RWPE2 (cell line): Measurements from ENCODE around the gene CERS1.
A peak's percentile ranks its signal among the peaks of the same experiment; 100 is the strongest.

Source experiments
- ATAC-seq: fragments of 200-7000 bp; cut with Tn5 transposase; 3 replicates; pipeline ENCODE4 v1.9.1; 2021; ENCODE audit warnings: low read depth
- DNase-seq: peaks from one replicate; pipeline ENCODE4 v3.0.0-alpha.2; 2020; ENCODE audit warnings: low spot score
- H3K27ac ChIP-seq: fragments of 450-650 bp; 2 replicates; pipeline ENCODE4 v1.5.1; 2017; ENCODE audit warnings: mild to moderate bottlenecking; ENCODE audit not compliant: poor library complexity, severe bottlenecking
- H3K27me3 ChIP-seq: fragments of 250-450 bp; sonication (Bioruptor Pico); 2 replicates; pipeline ENCODE4 v1.5.1; 2021; ENCODE audit warnings: mild to moderate bottlenecking, moderate library complexity; ENCODE audit not compliant: insufficient read depth, poor library complexity, severe bottlenecking
- H3K36me3 ChIP-seq: fragments of 250-450 bp; sonication (Bioruptor Pico); 2 replicates; pipeline ENCODE4 v1.5.1; 2020; ENCODE audit warnings: low read depth, mild to moderate bottlenecking, moderate library complexity
- H3K4me1 ChIP-seq: fragments of 250-450 bp; sonication (Bioruptor Pico); 2 replicates; pipeline ENCODE4 v1.5.1; 2021; ENCODE audit warnings: mild to moderate bottlenecking, moderate library complexity; ENCODE audit not compliant: insufficient read depth, poor library complexity, severe bottlenecking
- H3K4me3 ChIP-seq: fragments of 250-450 bp; sonication (Bioruptor Pico); 2 replicates; pipeline ENCODE4 v1.5.1; 2021; ENCODE audit warnings: mild to moderate bottlenecking, moderate library complexity; ENCODE audit not compliant: severe bottlenecking
- H3K9me3 ChIP-seq: fragments of 250-450 bp; sonication (Bioruptor Pico); 2 replicates; pipeline ENCODE4 v1.5.1; 2021; ENCODE audit warnings: mild to moderate bottlenecking, moderate library complexity; ENCODE audit not compliant: severe bottlenecking
- CTCF ChIP-seq: fragments of 450-650 bp; IDR thresholded peaks from one replicate; pipeline ENCODE4 v1.5.1; 2017; ENCODE audit warnings: mild to moderate bottlenecking, moderate library complexity; ENCODE audit not compliant: poor library complexity, severe bottlenecking

CERS1 gene

GRCh38 chr19:18906605-18907519 lies 10.9 kb upstream of the CERS1 start:
- Histone ChIP-seq H3K27ac (no peak overlapping the region), H3K36me3 (peaks cover 14% of the 10 kb centered on the region), H3K4me3 (no peak overlapping the region), H3K4me1 (no peaks in the 10 kb centered on the region), H3K9me3 (no peaks in the 10 kb centered on the region), H3K27me3 (no peaks in the 10 kb centered on the region)
- TF ChIP-seq CTCF = no peak
- ATAC-seq (no peak), DNase-seq (peak; percentile 60)

- no peak overlapping the region for H3K4me3 ChIP-seq
- H3K27ac ChIP-seq = no peak overlapping the region
- H3K27me3 ChIP-seq = no peaks in the 10 kb centered on the region
- H3K4me1 ChIP-seq = no peaks in the 10 kb centered on the region
- no peak for TF ChIP-seq CTCF
- DNase-seq = no peak
- no peaks in the 10 kb centered on the region for H3K9me3 ChIP-seq
- peaks cover 9% of the 10 kb centered on the region; the same call in 1 of the 2 replicates for H3K36me3 ChIP-seq
- no peak for ATAC-seq
Measured at GRCh38 chr19:18905513-18906236, 9.7 kb upstream of the CERS1 start.

- DNase-seq = no peak
- H3K27ac ChIP-seq = no peak overlapping the region
- no peak for TF ChIP-seq CTCF
- no peaks in the 10 kb centered on the region for H3K27me3 ChIP-seq
- H3K4me1 ChIP-seq = no peaks in the 10 kb centered on the region
- H3K36me3 ChIP-seq = peaks cover 3% of the 10 kb centered on the region; the same call in 1 of the 2 replicates
- ATAC-seq = no peak
- H3K4me3 ChIP-seq = no peak overlapping the region
- no peaks in the 10 kb centered on the region for H3K9me3 ChIP-seq
Measured at GRCh38 chr19:18905058-18905456, 9.1 kb upstream of the CERS1 start.

DNA sequence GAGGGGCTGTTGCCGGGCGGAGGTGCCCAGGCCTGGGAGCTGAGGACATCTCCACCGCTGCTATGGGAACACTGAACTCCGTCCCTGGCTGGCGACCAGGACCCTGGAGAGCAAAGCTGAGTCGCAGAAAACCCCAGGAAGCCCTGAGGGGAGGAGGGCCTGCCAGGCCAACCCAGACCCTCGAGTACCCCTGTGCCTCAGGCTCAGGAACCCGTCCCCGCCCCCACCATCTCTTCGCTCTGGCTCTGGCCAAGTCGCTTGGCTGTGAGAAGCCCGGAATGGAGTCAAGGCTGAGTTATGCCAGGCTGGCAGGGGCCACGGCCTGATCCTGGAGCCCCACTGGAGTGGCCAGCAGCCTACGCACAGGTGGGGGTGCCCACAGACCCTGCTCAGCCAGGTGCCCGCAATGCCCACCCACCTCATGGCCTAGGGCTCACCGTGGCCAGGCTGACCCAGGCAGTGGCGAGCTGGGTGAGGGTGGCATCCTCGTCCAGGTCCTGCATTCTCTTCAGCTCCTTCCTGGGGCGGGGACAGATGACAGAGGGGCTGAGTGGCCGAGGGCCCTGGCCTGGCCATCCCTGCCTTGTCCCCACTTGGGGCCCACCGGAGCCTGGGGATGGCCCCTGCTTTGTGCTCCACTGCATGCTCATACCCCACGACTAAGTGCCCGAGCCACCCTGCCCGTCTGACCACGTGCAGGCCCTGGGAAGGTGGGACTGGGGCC lies 8.5 kb upstream of the CERS1 start:
- H3K4me3 ChIP-seq = no peak overlapping the region
- no peaks in the 10 kb centered on the region for H3K9me3 ChIP-seq
- no peaks in the 10 kb centered on the region for H3K4me1 ChIP-seq
- H3K27me3 ChIP-seq = no peaks in the 10 kb centered on the region
- ATAC-seq (no peak), DNase-seq (no peak)
- H3K27ac ChIP-seq = no peak overlapping the region
- peaks cover 3% of the 10 kb centered on the region; the same call in 1 of the 2 replicates for H3K36me3 ChIP-seq
- TF ChIP-seq CTCF = no peak
